Renal cortical epithelial cell (primary cell): ENCODE measurements around the gene ADGRG6. TPM values are rescaled to one million over a fixed set of nuclear protein-coding genes. Genes with fewer than 3 reads are reported as not detected.

Experiments
- DNase-seq: peaks from one replicate; pipeline ENCODE4 v3.0.0-alpha.2; 2011; ENCODE audit warnings: low read depth
- total RNA-seq: library from RNA; depleted of rRNA; stranded (reverse); fragments of >200 nt; gene quantifications from 2 replicates; pipeline ENCODE4 v1.2.3, GENCODE V29; 2014

The ADGRG6 gene
- total RNA-seq, 1 donor from 2014 or later: 26.1 TPM

GRCh38 chr6:142321451-142321850 is 19.6 kb downstream of the ADGRG6 start:
- DNase-seq: no peak

GRCh38 chr6:142322066-142322465 is 20.3 kb downstream of the ADGRG6 start:
- no peak for DNase-seq

GRCh38 chr6:142322504-142323198 is 20.8 kb downstream of the ADGRG6 start:
- DNase-seq: no peak

GRCh38 chr6:142323377-142323776 is 21.6 kb downstream of the ADGRG6 start:
- DNase-seq: peak; percentile 24

- DNase-seq: no peak
Observed at GRCh38 chr6:142324111-142324510, 22.3 kb downstream of the ADGRG6 start.

- DNase-seq: no peak
Observed at GRCh38 chr6:142325111-142325510, 23.3 kb downstream of the ADGRG6 start.

GRCh38 chr6:142326540-142326939 is 24.7 kb downstream of the ADGRG6 start:
- DNase-seq: peak; percentile 38

GRCh38 chr6:142328070-142328469 is 26.3 kb downstream of the ADGRG6 start:
- no peak for DNase-seq

GRCh38 chr6:142329486-142330113 is 27.8 kb downstream of the ADGRG6 start:
- DNase-seq: peak; percentile 27

GRCh38 chr6:142331075-142331551 is 29.3 kb downstream of the ADGRG6 start:
- no peak for DNase-seq

GRCh38 chr6:142331601-142332000 is 29.8 kb downstream of the ADGRG6 start:
- no peak for DNase-seq

GRCh38 chr6:142332393-142333098 is 30.7 kb downstream of the ADGRG6 start:
- DNase-seq: no peak

- no peak for DNase-seq
Observed at GRCh38 chr6:142333431-142333830, 31.6 kb downstream of the ADGRG6 start.

- no peak for DNase-seq
Observed at GRCh38 chr6:142334294-142334693, 32.5 kb downstream of the ADGRG6 start.

GRCh38 chr6:142335415-142335814 is 33.6 kb downstream of the ADGRG6 start:
- DNase-seq: no peak

- DNase-seq: no peak
Observed at GRCh38 chr6:142336183-142336582, 34.4 kb downstream of the ADGRG6 start.

- DNase-seq: no peak
Observed at GRCh38 chr6:142336787-142337186, 35.0 kb downstream of the ADGRG6 start.

- DNase-seq: no peak
Observed at GRCh38 chr6:142339113-142339512, 37.3 kb downstream of the ADGRG6 start.

- DNase-seq: peak; percentile 13
Observed at GRCh38 chr6:142339968-142340658, 38.3 kb downstream of the ADGRG6 start.

GRCh38 chr6:142341855-142342330 is 40.1 kb downstream of the ADGRG6 start:
- DNase-seq: no peak

GRCh38 chr6:142342986-142343385 is 41.2 kb downstream of the ADGRG6 start:
- DNase-seq: no peak

- no peak for DNase-seq
Observed at GRCh38 chr6:142343938-142344337, 42.1 kb downstream of the ADGRG6 start.
